PFSK-1 (cell line): ENCODE data around the gene TRAP1.

Experiments
- FOXP2 ChIP-seq: optimal IDR thresholded peaks from 2 replicates; pipeline ENCODE3; 2011; ENCODE audit warnings: borderline replicate concordance, control low read depth, inconsistent platforms; ENCODE audit not compliant: insufficient read depth; ENCODE audit errors: extremely low read length, extremely low read depth
- POLR2AphosphoS5 ChIP-seq: IDR thresholded peaks from 2 replicates; pipeline ENCODE4 v1.6.1; 2012; ENCODE audit warnings: low read depth, mild to moderate bottlenecking, control low read depth, low read length, moderate library complexity
- SIN3A ChIP-seq: IDR thresholded peaks from 2 replicates; pipeline ENCODE4 v1.6.1; 2012; ENCODE audit warnings: mild to moderate bottlenecking, low read length, moderate library complexity, borderline replicate concordance; ENCODE audit not compliant: insufficient read depth
- TAF1 ChIP-seq: IDR thresholded peaks from 2 replicates; pipeline ENCODE4 v1.6.1; 2012; ENCODE audit warnings: low read length, control low read depth, borderline replicate concordance; ENCODE audit not compliant: insufficient read depth
- TF ChIP-seq, protein P1 (sequence below), 2 experiments: IDR thresholded peaks; 2 replicates each; pipeline versions ENCODE4 v1.6.1 to v1.8.0; 2011 to 2012; ENCODE audit warnings: low read depth in 2 of 2, low read length in 2 of 2, control low read depth in 1 of 2, inconsistent platforms in 1 of 2, mild to moderate bottlenecking in 1 of 2, moderate library complexity in 1 of 2; ENCODE audit not compliant: insufficient read depth in 1 of 2

Gene TRAP1

DNA sequence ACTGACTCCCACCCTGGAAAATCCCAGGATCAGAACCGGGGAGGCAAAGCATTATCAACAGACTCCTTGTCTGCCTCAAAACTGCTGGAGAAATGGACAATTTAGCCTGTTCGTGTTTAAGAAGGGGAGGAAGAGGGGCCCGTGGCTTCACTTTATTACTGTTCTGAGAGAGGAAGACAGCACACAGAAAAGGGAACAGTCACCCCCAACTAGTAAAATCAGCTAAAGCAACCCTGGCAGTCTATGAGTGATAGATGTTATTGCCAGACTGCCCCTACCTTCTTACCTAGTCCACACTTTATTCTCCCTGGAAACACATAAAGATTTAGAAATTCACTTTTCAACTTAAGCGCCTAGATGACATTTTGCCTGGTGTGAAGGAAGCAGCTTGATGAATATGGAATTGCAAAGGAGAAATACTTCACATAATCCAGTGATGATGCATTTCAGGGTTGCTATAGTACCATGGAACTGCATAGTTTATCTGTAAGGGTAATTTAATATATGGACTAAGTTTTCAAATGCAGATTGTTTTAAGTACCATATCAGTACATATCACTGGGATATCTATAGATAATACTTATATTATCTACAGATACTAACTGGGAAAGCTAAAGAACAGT lies 36.9 kb upstream of the TRAP1 start:
- TF ChIP-seq POLR2AphosphoS5 (no peak), SIN3A (no peak), TAF1 (no peak), FOXP2 (no peak)
- TF ChIP-seq, protein P1, sequence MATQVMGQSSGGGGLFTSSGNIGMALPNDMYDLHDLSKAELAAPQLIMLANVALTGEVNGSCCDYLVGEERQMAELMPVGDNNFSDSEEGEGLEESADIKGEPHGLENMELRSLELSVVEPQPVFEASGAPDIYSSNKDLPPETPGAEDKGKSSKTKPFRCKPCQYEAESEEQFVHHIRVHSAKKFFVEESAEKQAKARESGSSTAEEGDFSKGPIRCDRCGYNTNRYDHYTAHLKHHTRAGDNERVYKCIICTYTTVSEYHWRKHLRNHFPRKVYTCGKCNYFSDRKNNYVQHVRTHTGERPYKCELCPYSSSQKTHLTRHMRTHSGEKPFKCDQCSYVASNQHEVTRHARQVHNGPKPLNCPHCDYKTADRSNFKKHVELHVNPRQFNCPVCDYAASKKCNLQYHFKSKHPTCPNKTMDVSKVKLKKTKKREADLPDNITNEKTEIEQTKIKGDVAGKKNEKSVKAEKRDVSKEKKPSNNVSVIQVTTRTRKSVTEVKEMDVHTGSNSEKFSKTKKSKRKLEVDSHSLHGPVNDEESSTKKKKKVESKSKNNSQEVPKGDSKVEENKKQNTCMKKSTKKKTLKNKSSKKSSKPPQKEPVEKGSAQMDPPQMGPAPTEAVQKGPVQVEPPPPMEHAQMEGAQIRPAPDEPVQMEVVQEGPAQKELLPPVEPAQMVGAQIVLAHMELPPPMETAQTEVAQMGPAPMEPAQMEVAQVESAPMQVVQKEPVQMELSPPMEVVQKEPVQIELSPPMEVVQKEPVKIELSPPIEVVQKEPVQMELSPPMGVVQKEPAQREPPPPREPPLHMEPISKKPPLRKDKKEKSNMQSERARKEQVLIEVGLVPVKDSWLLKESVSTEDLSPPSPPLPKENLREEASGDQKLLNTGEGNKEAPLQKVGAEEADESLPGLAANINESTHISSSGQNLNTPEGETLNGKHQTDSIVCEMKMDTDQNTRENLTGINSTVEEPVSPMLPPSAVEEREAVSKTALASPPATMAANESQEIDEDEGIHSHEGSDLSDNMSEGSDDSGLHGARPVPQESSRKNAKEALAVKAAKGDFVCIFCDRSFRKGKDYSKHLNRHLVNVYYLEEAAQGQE (IDR thresholded peaks at IDR 0.05; ENCODE audit: insufficient read depth in 1 of 2, low read depth in 2 of 2, low read length in 2 of 2), result no peak

DNA sequence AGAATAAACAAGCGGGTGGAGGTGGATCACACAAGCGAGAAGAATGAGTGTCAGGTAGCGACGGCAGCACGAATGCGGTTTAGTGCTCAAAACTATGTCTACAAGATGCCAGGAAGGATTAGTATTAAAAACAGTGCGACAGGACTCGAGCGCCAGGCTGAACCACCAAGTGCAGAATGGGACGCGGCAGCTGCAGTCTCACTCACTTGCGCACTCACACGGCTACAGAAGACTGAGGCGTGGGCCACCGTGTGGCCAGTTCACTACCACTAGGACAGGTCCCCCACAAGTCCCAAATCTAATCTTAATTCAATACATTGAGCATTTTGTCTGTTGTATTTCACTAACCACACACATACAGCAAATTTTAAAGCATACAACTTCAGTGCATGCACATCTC lies 35.7 kb upstream of the TRAP1 start:
- TF ChIP-seq TAF1 (no peak), POLR2AphosphoS5 (no peak), FOXP2 (no peak), SIN3A (no peak)
- TF ChIP-seq, protein P1 (IDR thresholded peaks at IDR 0.05; ENCODE audit: insufficient read depth in 1 of 2, low read depth in 2 of 2, low read length in 2 of 2), result no peak

DNA sequence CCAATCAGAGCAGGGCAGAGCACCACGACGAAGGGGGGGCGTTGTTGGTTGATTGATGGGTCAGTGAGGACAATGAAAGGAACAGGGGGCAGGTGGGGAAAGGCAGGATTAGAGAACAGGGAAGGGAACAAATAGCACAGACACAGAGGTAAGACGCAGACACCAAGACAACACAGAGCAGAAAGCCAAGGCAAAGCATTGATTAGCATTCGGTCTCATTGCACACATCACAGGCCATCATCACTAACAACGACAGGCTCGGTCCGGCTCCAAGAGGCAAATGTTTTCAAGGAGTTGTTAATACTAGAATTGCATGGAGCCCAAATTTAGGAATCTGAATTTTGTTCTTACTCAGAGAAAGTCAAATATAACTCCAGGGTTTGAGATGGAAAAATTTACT lies 34.6 kb upstream of the TRAP1 start:
- TF ChIP-seq TAF1 (no peak), SIN3A (no peak), FOXP2 (no peak), POLR2AphosphoS5 (no peak)
- TF ChIP-seq, protein P1 (IDR thresholded peaks at IDR 0.05; ENCODE audit: insufficient read depth in 1 of 2, low read depth in 2 of 2, low read length in 2 of 2), result no peak

DNA sequence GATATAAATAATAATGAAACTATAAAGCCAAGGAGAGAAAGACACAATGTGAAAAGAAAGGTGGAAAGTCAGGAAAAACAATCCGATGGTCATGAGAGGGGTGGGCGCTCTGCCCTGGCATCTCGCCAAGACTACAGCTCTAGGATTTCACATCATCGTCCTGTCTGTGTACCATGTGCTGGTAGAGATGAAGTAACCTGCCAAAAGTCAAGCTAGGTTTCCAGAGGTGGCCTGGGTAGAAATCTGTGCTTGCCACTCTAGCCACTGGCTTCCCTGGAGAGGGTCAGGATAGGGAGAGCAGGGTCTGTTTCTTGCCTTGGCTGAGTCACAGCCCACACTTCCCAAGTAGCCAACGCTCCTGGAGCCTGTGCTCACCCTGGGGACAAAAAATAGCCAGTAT lies 31.0 kb upstream of the TRAP1 start:
- no peak for TF ChIP-seq TAF1
- TF ChIP-seq POLR2AphosphoS5, result no peak
- TF ChIP-seq, protein P1 (IDR thresholded peaks at IDR 0.05; ENCODE audit: insufficient read depth in 1 of 2, low read depth in 2 of 2, low read length in 2 of 2), result no peak
- TF ChIP-seq FOXP2, result no peak
- TF ChIP-seq SIN3A, result no peak

DNA sequence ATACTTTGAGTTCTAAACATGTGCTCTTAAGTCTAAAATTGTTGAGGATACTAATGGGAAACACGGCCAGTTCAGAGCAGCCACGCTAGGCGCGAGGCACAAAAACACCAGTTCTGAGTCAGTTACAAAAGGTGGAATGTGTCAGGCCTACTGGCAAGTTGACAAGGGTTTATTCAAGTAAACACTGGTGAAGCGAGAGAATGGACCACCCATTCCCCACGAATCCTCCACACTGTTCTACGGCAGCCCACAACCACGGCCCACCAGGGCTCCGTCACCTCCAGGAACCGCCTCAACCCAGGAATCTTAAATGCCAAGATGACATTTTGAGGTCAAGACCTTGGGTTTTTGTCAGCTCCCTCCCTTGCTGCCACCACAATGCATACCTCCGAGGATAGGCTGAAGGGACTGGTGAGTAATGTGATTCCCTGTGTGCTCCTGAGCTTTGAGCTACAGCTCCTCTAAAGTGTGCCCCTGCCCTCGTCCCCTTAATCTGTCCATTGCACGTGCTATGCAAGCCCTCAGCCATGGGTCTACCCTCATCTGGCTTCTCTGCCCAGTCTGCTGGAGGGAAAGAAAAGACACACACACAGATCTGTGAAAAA lies 28.5 kb upstream of the TRAP1 start:
- TF ChIP-seq POLR2AphosphoS5 (no peak), FOXP2 (no peak), TAF1 (no peak), SIN3A (no peak)
- TF ChIP-seq, protein P1 (IDR thresholded peaks at IDR 0.05; ENCODE audit: insufficient read depth in 1 of 2, low read depth in 2 of 2, low read length in 2 of 2), result no peak
